Placental epithelial cell (primary cell): ENCODE results near the gene LRCH3. TPM values are rescaled to one million over a fixed set of nuclear protein-coding genes. Genes with fewer than 3 reads are reported as not detected.

Experiments
- small RNA-seq: library from RNA; depleted of rRNA; stranded (forward); fragments of <200 nt; gene quantifications from one replicate; pipeline ENCODE3, GENCODE V24; 2012
- total RNA-seq: library from RNA; depleted of rRNA; stranded (reverse); fragments of >200 nt; gene quantifications from 2 replicates; pipeline ENCODE4 v1.2.3, GENCODE V29; 2012

Gene LRCH3
- 43.3 and 91.9 TPM in 2 replicates for total RNA-seq

DNA sequence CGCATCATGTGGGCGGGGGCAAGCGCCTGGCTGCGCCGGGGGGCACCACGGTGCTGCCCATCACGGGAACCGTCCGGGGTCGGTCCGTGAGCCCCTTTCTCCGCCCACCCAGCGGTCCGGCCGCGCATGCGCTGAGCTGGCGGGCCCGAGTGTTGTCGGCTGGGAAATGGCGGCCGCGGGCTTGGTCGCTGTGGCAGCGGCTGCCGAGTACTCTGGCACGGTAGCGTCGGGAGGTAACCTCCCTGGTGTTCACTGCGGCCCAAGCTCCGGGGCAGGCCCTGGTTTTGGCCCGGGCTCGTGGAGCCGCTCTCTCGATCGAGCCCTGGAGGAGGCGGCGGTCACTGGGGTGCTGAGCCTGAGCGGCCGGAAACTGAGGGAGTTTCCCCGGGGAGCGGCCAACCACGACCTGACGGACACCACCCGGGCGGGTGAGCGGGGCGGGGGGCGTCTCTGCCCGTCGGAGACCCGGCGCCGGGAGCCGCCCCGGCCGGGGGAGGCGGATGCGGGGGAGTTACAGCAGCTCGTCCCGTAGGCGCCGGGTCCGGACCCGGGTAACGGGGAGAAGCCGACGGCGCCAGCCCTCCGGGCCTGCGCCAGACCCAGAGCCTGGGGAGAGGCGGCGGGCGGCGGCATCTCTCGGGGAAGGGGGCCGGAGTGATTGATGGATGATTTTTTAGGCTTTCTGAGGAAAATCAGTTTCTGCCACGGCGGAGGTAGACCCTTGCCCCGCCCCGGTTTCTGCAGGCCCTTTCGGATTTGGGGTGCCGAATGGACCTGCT, at the start of gene LRCH3:
Gene LRCH3, plus strand, starts transcription at position 142 of the 779 bp plus-strand sequence. Its CDS starts 25 bp downstream, at position 167.

DNA sequence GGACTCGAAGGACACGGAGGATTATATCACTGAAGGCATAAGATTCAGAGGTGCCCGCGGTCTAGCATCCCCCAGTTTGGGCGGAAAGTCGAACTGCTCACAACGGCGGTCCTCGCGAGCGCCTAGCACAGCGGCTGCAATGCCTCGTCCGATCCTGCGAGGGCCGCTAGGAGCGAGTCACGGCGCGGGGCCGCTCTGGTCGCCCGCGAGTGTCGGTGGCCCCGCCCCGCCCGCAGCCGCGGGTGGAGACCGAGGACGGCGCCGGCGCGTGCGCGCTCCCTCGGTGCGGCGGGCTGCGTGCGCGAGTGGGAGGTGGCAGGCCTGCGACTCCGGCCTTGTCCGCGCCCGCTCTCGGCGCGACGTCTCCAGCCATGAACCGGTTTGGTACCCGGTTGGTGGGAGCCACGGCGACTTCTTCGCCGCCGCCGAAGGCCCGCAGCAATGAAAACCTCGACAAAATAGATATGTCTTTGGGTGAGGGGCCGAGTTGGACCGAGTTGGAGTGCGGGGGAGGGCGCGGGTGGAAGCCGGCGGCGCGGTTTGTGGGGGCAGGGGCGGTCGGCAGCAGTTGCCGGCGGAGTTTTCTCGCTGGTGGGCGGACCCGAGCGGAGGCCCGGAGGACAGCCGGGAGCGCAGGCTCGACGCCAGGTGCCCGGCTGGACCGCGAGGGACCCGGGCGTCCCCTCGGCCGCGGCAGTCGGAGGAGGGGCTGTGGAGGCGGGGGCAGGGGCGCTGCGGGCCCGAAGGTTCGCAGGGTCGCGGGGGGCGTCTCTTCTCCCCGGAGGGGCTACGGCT, 41.3 kb upstream of the LRCH3 start, which contains the start of gene FYTTD1:
Gene FYTTD1, plus strand, starts transcription at position 283 of the 795 bp plus-strand sequence. Its CDS starts 89 bp downstream, at position 372.

Small RNA genes within 50 kb of the gene (small RNA-seq; reads per million reads assigned to genes)
- not detected for gene RNU6-858P

Other genes with a start within 250 kb of the LRCH3 start
- 3.9 and 4.1 TPM in 2 replicates for gene BDH1, start 235.3 kb upstream of the LRCH3 start, total RNA-seq
- gene RUBCN, start 54.4 kb upstream of the LRCH3 start, total RNA-seq = 10.2 and 15.0 TPM in 2 replicates
- 23.2 and 35.1 TPM in 2 replicates for gene FYTTD1, start 41.4 kb upstream of the LRCH3 start, total RNA-seq
- gene RPL35A, start 158.9 kb downstream of the LRCH3 start, total RNA-seq = 371 and 699 TPM in 2 replicates
- gene LMLN, start 169.0 kb downstream of the LRCH3 start, total RNA-seq = 5.3 and 10.6 TPM in 2 replicates